Mammary epithelial cell (primary cell): ENCODE data around the gene ARFGAP2.

Experiments used
- EZH2 ChIP-seq: IDR thresholded peaks from 2 replicates; pipeline ENCODE4 v1.6.1; 2012; ENCODE audit warnings: low read length, inconsistent platforms, borderline replicate concordance
- TF ChIP-seq, protein P1 (sequence below), 2 donors: IDR thresholded peaks in 1 of 2; conservative IDR thresholded peaks in 1 of 2; 2 replicates each; pipeline ENCODE4 v1.5.1; 2011 to 2012; ENCODE audit warnings: inconsistent platforms in 2 of 2, low read length in 2 of 2, mild to moderate bottlenecking in 2 of 2, control low read depth in 1 of 2, low read depth in 1 of 2; ENCODE audit not compliant: insufficient read depth in 1 of 2; ENCODE audit errors: extremely low read depth in 1 of 2

DNA sequence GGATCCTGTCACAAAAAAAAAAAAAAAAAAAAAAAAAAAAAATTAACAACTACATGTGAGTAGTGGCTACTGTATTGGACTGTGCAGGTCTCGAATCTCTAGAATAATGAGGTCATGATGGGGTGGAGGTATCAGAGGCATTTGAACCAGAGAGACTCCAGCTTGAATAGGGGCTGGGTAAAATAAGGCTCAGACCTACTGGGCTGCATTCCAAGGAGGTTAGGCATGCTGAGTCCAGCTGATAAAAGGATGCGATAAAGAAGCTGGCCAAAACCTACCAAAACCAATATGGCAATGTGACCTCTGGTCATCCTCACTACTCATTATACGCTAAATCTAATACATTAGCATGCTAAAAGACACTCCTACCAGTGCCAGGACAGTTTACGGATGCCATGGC is 15.4 kb upstream of the ARFGAP2 start:
- TF ChIP-seq, protein P1, sequence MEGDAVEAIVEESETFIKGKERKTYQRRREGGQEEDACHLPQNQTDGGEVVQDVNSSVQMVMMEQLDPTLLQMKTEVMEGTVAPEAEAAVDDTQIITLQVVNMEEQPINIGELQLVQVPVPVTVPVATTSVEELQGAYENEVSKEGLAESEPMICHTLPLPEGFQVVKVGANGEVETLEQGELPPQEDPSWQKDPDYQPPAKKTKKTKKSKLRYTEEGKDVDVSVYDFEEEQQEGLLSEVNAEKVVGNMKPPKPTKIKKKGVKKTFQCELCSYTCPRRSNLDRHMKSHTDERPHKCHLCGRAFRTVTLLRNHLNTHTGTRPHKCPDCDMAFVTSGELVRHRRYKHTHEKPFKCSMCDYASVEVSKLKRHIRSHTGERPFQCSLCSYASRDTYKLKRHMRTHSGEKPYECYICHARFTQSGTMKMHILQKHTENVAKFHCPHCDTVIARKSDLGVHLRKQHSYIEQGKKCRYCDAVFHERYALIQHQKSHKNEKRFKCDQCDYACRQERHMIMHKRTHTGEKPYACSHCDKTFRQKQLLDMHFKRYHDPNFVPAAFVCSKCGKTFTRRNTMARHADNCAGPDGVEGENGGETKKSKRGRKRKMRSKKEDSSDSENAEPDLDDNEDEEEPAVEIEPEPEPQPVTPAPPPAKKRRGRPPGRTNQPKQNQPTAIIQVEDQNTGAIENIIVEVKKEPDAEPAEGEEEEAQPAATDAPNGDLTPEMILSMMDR (conservative IDR thresholded peaks at IDR 0.05 in 1 of 2, IDR thresholded peaks at IDR 0.05 in 1 of 2; ENCODE audit: extremely low read depth in 1 of 2, insufficient read depth in 1 of 2, low read depth in 1 of 2, low read length in 2 of 2) = no peak
- TF ChIP-seq EZH2 = no peak
